Thymus (tissue), 11 donors: ENCODE results near the gene BTBD16. TPM values are rescaled to one million over a fixed set of nuclear protein-coding genes. Genes with fewer than 3 reads are reported as not detected.

Experiments
- DNase-seq, 9 donors: peaks; one replicate each; pipeline ENCODE4 v3.0.0-alpha.2; 2013; ENCODE audit warnings: low spot score in 9 of 9, low read depth in 6 of 9, missing footprints in 1 of 9
- H3K27ac ChIP-seq, 2 donors: one replicate each; pipeline ENCODE4 v1.5.1; 2013; ENCODE audit warnings: control low read depth in 1 of 2, low read depth in 1 of 2, low read length in 1 of 2, mild to moderate bottlenecking in 1 of 2, moderate library complexity in 1 of 2
- H3K27me3 ChIP-seq, 2 donors: one replicate each; pipeline ENCODE4 v1.5.1; 2013; ENCODE audit warnings: low read length in 1 of 2; ENCODE audit not compliant: control insufficient read depth in 2 of 2, insufficient read depth in 1 of 2
- H3K36me3 ChIP-seq, 2 donors: one replicate each; pipeline ENCODE4 v1.5.1; 2013; ENCODE audit warnings: low read length in 1 of 2, mild to moderate bottlenecking in 1 of 2, moderate library complexity in 1 of 2; ENCODE audit not compliant: control insufficient read depth in 2 of 2, insufficient read depth in 2 of 2
- H3K4me1 ChIP-seq, 2 donors: one replicate each; pipeline ENCODE4 v1.5.1; 2013; ENCODE audit warnings: low read length in 2 of 2; ENCODE audit not compliant: control insufficient read depth in 2 of 2, insufficient read depth in 2 of 2
- H3K4me3 ChIP-seq, 2 donors: one replicate each; pipeline ENCODE4 v1.5.1; 2013; ENCODE audit warnings: low read length in 2 of 2, control low read depth in 1 of 2, mild to moderate bottlenecking in 1 of 2
- H3K9me3 ChIP-seq, 2 donors: one replicate each; pipeline ENCODE4 v1.5.1; 2013; ENCODE audit warnings: low read length in 1 of 2, mild to moderate bottlenecking in 1 of 2; ENCODE audit not compliant: control insufficient read depth in 2 of 2, insufficient read depth in 1 of 2
- WGBS: extraction: QIAGEN DNeasy Blood & Tissue Kit; methylation state at CpG from one replicate; pipeline ENCODE4 v1.1.7; 2013; 5-methylcytosine and 5-hydroxymethylcytosine counted together
- polyA plus RNA-seq: library from polyadenylated mRNA; stranded (reverse); fragments of 200-250 nt; gene quantifications from one replicate; pipeline ENCODE4 v1.2.3, GENCODE V29; 2013
- total RNA-seq: library from RNA; stranded (reverse); fragments of 120-200 nt; gene quantifications from one replicate; pipeline ENCODE4 v1.2.4, GENCODE V29; 2013
- donor health status: healthy.

BTBD16 gene
- total and polyA plus RNA-seq, 2 donors, result 0.14 to 1.2 TPM

DNA sequence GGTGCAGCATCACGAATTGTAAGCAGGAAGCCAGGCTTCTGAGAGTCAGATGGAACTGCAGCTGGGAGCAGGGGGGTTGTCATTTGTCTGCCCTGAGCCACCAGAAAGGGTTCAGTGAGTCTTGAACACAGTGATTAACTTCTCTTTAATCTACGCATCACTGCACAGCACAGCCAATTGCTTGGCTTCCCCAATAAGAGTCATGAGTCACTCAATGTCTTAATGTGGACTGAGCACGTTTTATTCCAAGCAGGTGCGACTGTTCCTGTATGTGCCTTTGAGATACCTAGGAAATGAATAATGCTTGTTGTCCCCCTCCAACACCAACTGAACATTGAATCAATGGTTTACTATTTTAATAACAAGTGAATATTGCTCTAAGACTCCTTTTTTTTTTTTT lies 77.4 kb downstream of the BTBD16 start:
- Histone ChIP-seq H3K36me3 (no peaks in the 10 kb centered on the region), H3K27me3 (no peaks in the 10 kb centered on the region), H3K4me1 (no peaks in the 10 kb centered on the region), H3K4me3 (no peak overlapping the region), H3K27ac (no peak overlapping the region), H3K9me3 (no peaks in the 10 kb centered on the region)
- 80% methylated on average over 4 of the region's 4 CpGs for WGBS
- peak in 1 of 9 donors; percentile 10 for DNase-seq

DNA sequence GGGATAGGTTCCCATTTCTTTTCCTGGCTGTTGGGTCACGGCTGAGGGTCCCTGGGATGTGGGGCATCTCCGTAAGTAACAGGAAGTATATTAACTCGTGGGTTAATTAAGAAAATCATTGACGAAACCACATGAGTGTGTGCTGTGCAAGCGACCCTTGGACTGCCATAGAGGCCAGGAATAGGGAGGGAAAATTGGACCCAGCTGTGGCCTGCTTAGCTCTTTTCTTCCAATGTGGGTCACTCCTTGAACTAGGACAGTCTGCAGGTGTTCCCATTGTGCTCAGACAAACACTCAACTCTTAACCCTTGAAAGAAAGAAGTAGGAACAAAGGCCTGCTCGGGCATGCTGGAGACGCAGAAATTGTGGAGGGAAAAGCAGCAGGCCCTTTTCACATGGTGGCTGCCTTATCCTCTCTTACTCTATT lies 77.9 kb downstream of the BTBD16 start:
- H3K27ac ChIP-seq, result no peak overlapping the region
- no peaks in the 10 kb centered on the region for H3K9me3 ChIP-seq
- WGBS, result 88% methylated on average over 7 of the region's 7 CpGs
- H3K27me3 ChIP-seq, result no peaks in the 10 kb centered on the region
- no peak for DNase-seq
- no peak overlapping the region for H3K4me3 ChIP-seq
- no peaks in the 10 kb centered on the region for H3K4me1 ChIP-seq
- H3K36me3 ChIP-seq, result no peaks in the 10 kb centered on the region

DNA sequence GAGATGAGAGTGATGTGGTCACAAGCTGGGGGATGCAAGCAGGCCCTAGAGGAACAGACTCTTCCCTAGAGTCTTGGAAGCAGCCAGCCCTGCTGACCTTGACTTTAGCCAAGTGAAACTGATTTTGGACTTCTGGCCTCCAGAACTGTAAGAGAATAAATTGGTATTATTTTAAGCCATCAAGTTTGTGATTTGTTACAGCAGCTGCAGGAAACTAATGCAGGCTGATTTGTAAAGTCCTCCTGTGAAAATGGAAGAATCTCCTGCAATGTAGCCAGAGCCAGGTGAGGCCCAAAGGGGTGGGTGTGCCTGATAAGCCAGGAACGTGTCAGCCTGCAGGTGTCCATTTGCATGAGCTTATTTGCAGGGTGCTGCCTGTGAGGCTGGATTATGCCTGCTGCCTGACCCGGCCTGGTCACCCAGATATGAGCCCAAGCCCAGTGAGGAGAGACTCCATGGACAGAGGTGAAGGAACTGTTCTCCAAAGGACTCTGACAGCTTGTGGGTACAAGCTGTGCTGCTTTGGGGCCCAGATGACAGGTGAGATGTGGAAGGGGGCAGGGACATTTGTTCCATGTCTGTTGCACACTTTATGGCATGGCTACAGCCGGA lies 78.8 kb downstream of the BTBD16 start:
- Histone ChIP-seq H3K36me3 (no peaks in the 10 kb centered on the region), H3K27me3 (no peaks in the 10 kb centered on the region), H3K4me3 (no peak overlapping the region), H3K4me1 (no peaks in the 10 kb centered on the region), H3K27ac (no peak overlapping the region), H3K9me3 (no peaks in the 10 kb centered on the region)
- DNase-seq, result no peak
- WGBS, result 87% methylated on average over 3 of the region's 3 CpGs

DNA sequence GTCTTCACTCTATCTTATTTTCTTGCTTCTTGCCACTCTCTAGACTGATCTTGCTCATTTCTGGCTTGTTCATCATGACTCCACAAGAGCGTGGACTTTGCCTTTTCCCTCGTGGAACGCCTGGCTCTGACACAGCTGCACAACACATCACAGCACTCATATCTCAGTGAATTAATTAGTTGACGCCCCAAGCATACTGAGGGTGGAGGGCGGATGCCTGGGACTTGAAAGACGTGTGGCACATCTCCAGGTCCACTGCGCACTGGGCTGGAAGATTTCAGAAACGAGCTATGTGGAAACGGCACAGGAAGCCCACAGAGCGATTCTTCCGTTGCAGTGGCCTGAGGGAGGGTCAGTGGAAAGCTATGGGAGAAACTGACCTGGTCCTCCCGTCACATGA lies 79.8 kb downstream of the BTBD16 start:
- no peak overlapping the region for H3K4me3 ChIP-seq
- WGBS, result 86% methylated on average over 12 of the region's 12 CpGs
- H3K9me3 ChIP-seq, result no peaks in the 10 kb centered on the region
- no peaks in the 10 kb centered on the region for H3K36me3 ChIP-seq
- no peak overlapping the region for H3K27ac ChIP-seq
- H3K27me3 ChIP-seq, result no peaks in the 10 kb centered on the region
- no peak for DNase-seq
- no peaks in the 10 kb centered on the region for H3K4me1 ChIP-seq

DNA sequence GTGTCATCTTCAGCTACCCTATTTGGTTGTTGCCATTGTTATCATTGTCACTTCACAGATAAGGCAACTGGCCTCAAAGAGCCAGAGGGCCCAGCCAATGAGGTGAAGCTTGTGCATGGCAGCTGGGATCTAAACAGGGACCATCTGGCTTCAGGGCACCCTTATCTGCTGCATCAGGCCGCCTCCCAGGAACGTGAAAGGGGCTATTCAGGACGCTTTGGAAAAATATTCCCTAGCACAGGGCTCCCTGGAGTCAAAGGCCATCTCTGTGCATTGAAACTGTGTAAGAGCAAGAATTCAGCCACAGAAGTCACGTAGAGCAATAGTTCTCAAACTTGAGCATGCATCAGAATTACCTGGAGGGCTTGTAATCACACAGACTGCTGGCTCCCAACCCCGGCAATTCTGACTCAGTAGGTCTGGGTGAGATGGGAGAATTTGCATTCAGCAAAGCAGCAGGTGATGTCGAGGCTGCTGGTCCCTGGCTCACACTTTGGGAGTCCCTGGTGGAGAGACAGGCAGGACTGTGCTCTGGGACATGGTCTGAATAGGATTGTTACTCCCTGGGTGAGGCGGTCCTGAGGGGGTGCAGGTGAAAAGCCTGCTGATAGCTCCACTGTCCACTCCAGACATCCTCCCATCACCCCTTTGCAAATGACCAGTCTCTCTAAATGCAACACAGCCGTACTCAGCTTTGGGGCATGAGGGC lies 81.9 kb downstream of the BTBD16 start:
- no peak for DNase-seq
- Histone ChIP-seq H3K27me3 (no peaks in the 10 kb centered on the region), H3K4me3 (no peak overlapping the region), H3K4me1 (no peaks in the 10 kb centered on the region), H3K9me3 (no peaks in the 10 kb centered on the region), H3K36me3 (no peaks in the 10 kb centered on the region), H3K27ac (no peak overlapping the region)
- WGBS, result 69% methylated on average over 8 of the region's 8 CpGs

DNA sequence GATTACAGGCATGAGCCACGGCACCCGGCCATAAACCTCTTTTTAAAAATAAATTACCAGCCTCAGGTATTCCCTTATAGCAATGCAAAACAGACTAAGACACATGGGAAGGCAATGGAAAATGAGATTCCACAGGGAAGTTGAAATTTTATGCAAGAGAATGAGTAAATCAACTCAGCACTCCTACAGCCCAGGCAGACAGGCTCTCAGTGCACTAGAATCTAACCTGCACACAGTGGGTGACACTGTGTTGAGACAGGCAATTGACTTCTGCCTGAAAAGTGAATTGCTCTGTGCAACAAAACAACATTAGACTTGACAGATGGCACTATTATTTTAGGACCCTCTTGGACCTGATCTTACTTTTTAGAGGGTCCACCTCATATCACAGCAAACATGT lies 83.3 kb downstream of the BTBD16 start:
- DNase-seq, result no peak
- WGBS, result 97% methylated on average over 2 of the region's 2 CpGs
- Histone ChIP-seq H3K4me1 (no peaks in the 10 kb centered on the region), H3K4me3 (no peak overlapping the region), H3K27me3 (no peaks in the 10 kb centered on the region), H3K9me3 (peaks cover 0 to 2% of the 10 kb centered on the region in 2 donors), H3K27ac (no peak overlapping the region), H3K36me3 (no peaks in the 10 kb centered on the region)

DNA sequence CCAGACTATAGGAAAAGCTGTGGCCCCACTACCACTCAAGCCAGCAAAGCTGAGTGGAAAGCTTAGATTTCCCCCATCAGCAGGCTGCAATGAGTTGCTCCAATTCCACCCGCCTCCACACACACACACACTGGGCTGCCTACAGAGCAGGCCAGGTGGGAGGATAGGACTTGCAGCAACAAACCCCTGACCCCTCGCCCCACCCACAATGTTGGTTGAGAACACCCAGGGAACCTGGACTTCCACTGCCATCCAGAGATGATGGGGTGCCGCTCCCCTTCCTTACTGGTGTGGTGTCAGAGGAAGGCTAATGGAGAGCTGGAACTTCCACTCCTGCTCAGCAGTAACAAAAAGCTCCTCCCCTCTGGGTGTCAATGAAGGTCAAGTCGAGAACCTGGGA lies 86.6 kb downstream of the BTBD16 start:
- peaks cover 0 to 3% of the 10 kb centered on the region in 2 donors for H3K27me3 ChIP-seq
- H3K27ac ChIP-seq, result no peak overlapping the region
- no peak overlapping the region for H3K4me3 ChIP-seq
- 96% methylated on average over 4 of the region's 4 CpGs for WGBS
- no peaks in the 10 kb centered on the region for H3K36me3 ChIP-seq
- no peak for DNase-seq
- no peaks in the 10 kb centered on the region for H3K4me1 ChIP-seq
- H3K9me3 ChIP-seq, result peaks cover 0 to 2% of the 10 kb centered on the region in 2 donors

DNA sequence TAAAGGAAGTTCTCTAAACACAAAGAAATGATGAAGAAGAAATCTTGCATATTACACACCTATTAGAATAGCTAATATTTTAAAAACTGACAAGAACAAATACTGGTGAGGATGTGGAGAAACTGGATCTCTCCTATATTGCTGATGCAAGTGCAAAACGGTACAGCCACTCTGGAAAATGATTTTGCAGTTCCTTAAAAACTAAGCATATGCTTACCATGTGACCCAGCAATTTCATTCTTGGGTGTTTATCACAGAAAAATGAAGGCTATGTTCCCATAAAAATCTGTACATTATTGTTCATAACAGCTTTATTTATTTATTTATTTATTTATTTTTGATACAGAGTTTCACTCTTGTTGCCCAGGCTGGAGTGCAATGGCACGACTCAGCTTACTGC lies 88.5 kb downstream of the BTBD16 start:
- no peak for DNase-seq
- H3K27me3 ChIP-seq, result peaks cover 0 to 3% of the 10 kb centered on the region in 2 donors
- H3K4me1 ChIP-seq, result no peaks in the 10 kb centered on the region
- H3K36me3 ChIP-seq, result no peaks in the 10 kb centered on the region
- H3K27ac ChIP-seq, result no peak overlapping the region
- H3K9me3 ChIP-seq, result peaks cover 0 to 2% of the 10 kb centered on the region in 2 donors
- H3K4me3 ChIP-seq, result no peak overlapping the region
- WGBS, result 95% methylated on average over 2 of the region's 2 CpGs

DNA sequence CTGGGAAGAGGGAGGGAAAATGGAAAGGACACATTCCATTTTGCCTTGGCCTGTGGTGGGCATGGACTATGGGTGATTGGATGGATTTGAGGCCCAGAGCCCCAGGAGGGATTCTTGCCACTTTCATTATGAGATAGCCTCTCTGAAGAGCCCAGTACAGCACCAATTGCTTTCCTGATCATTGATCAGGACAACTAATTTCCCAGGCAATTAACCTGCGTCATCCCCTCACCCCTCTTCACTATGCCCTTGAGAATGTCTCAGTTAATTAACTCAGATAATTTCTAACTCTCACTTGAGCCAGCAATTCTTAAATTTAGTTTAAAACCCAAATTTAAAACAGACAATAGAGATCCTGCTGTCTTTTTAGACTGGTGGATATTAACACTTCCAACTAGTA lies 90.0 kb downstream of the BTBD16 start:
- Histone ChIP-seq H3K4me1 (no peaks in the 10 kb centered on the region), H3K9me3 (peaks cover 0 to 2% of the 10 kb centered on the region in 2 donors), H3K27ac (no peak overlapping the region), H3K4me3 (no peak overlapping the region), H3K36me3 (no peaks in the 10 kb centered on the region), H3K27me3 (peaks cover 0 to 3% of the 10 kb centered on the region in 2 donors)
- no peak for DNase-seq
- 96% methylated on average over 1 of the region's 1 CpG for WGBS
